Measurements from ENCODE around the gene DOK7. TPM values are rescaled to one million over a fixed set of nuclear protein-coding genes. Genes with fewer than 3 reads are reported as not detected.

The DOK7 gene
- total RNA-seq, 2 experiments from 2014 or later = not detected

DNA sequence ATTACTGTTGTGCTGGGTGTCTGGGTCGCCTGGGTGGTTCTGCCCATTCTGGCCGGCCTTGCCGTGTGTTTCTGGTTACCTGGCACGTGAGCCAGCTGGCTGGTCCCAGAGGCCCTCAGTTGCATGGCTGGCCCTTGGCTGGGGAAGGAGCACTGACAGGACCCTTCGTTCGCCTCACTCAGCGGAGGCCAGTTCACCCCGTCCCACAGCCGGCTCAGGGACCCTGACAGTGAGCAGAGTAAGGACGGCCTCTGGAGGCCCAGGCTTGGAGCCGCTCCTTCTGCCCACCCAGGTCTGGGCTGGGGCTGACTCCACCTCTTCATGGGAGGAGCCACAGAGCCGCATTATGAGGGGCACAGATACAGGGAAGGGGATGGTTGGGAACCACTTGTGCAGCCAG, 41.6 kb upstream of the DOK7 start:
- Mint-ChIP-seq H3K27ac (no peak overlapping the region), H3K27me3 (no peaks in the 10 kb centered on the region), H3K4me1 (no peaks in the 10 kb centered on the region), H3K9me3 (no peaks in the 10 kb centered on the region), H3K4me3 (no peak overlapping the region), H3K36me3 (ENCODE audit: low read depth) (no peaks in the 10 kb centered on the region)
- no peak for DNase-seq
- CTCF ChIA-PET = no interaction called here
- POLR2A ChIA-PET = no interaction called here

DNA sequence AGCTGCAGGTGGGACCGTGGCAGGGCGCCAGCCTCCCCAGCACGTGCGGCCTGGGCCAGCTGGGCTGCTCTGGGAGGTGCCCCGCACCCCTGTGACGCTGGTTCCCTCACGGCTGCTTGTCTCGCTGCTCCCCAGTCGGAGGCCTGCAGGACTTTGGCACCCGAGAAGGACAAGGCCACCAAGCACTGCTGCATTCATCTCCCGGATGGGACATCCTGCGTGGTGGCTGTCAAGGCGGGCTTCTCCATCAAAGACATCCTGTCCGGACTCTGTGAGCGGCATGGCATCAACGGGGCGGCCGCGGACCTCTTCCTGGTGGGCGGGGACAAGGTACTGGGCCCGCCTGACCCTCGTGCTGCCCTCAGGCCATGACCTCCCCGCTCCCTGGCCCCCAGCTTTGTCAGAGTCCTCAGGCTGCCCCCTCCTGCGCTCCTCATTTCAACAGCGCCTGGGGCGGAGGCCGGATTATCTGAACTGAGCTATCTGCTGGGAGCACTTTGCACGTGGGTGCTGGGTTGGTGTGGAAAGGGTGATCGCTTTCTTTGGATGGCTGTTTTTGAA, 40.8 kb upstream of the DOK7 start:
- Mint-ChIP-seq H3K36me3 (ENCODE audit: low read depth) (no peaks in the 10 kb centered on the region), H3K4me1 (no peaks in the 10 kb centered on the region)
- POLR2A ChIA-PET = no interaction called here

DNA sequence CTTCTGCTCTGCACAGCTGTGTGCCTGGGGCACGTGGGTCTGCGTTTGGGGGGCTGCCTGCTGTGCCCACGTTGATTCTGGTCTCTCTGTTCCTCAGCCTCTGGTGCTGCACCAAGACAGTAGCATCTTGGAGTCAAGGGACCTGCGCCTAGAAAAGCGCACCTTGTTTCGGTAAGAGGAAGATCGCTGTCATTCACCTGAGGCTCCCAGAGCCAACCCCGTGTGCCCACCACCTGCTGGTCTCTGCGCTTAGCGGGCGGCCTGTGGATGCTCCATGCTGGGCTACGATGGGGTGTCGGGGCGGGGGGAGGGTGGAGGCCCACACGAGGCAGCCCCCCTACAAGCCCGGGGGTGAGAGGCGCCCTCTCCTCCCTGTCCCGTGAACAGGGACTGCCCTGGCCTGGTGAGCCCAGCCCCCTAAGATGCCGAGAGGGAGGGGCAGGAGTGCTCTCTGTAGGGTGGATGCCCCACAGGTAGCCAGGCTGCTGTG, 40.3 kb upstream of the DOK7 start:
- ChIA-PET POLR2A (no interaction called here), CTCF (no interaction called here)
- no peak overlapping the region for H3K27ac Mint-ChIP-seq
- H3K36me3 Mint-ChIP-seq (ENCODE audit: low read depth) = no peaks in the 10 kb centered on the region
- no peak overlapping the region for H3K4me3 Mint-ChIP-seq
- H3K27me3 Mint-ChIP-seq = no peaks in the 10 kb centered on the region
- H3K4me1 Mint-ChIP-seq = no peaks in the 10 kb centered on the region
- DNase-seq = no peak
- no peaks in the 10 kb centered on the region for H3K9me3 Mint-ChIP-seq

More for the DNA sequence above, 40.8 kb upstream of the DOK7 start:
- no peaks in the 10 kb centered on the region for H3K27me3 Mint-ChIP-seq
- no peak for DNase-seq
- CTCF ChIA-PET = no interaction called here
- no peak overlapping the region for H3K27ac Mint-ChIP-seq
- no peak overlapping the region for H3K4me3 Mint-ChIP-seq
- H3K9me3 Mint-ChIP-seq = no peaks in the 10 kb centered on the region

DNA sequence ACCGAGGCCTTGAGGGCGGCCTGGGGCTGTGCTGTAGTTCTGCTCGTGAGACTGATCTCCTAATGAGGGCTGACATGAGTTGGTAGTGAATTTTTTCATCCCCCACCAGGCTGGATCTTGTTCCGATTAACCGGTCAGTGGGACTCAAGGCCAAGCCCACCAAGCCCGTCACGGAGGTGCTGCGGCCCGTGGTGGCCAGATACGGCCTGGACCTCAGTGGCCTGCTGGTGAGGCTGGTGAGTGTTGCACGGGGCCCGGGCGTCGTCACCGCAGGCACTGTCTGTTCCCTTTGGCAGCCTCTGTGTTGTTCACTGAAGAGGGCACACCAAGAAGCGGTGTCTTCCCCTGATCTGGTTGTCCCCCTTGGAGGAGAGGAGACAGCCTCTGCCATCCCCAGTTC, 39.7 kb upstream of the DOK7 start:
- H3K4me3 Mint-ChIP-seq = no peak overlapping the region
- H3K4me1 Mint-ChIP-seq = no peaks in the 10 kb centered on the region
- POLR2A ChIA-PET = no interaction called here
- no peak for DNase-seq
- no peaks in the 10 kb centered on the region for H3K36me3 Mint-ChIP-seq (ENCODE audit: low read depth)
- CTCF ChIA-PET = no interaction called here
- no peaks in the 10 kb centered on the region for H3K27me3 Mint-ChIP-seq
- H3K9me3 Mint-ChIP-seq = no peaks in the 10 kb centered on the region
- no peak overlapping the region for H3K27ac Mint-ChIP-seq

DNA sequence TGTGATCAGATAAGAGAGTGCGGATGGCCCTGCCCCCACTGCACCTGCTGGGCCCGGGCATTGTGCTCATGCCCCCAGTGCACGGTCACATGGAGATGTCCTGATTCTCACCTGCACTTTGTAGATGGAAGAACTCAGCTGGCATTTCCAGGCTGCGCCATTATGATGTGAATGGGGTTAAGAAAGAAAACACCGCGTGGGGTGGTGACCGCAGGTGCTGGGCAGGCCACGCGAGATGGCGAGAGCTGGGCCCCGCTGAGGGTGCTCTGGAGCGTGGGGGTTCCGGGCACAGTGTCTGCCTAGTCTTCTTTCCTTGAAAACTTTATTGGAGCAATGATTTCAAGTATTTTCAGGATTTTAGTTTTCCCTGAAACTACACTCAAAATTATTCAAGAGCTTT, 39.2 kb upstream of the DOK7 start:
- H3K4me3 Mint-ChIP-seq = no peak overlapping the region
- no peak for DNase-seq
- no peaks in the 10 kb centered on the region for H3K36me3 Mint-ChIP-seq (ENCODE audit: low read depth)
- H3K27ac Mint-ChIP-seq = no peak overlapping the region
- POLR2A ChIA-PET = no interaction called here
- no peaks in the 10 kb centered on the region for H3K9me3 Mint-ChIP-seq
- no peaks in the 10 kb centered on the region for H3K4me1 Mint-ChIP-seq
- CTCF ChIA-PET = no interaction called here
- H3K27me3 Mint-ChIP-seq = no peaks in the 10 kb centered on the region

DNA sequence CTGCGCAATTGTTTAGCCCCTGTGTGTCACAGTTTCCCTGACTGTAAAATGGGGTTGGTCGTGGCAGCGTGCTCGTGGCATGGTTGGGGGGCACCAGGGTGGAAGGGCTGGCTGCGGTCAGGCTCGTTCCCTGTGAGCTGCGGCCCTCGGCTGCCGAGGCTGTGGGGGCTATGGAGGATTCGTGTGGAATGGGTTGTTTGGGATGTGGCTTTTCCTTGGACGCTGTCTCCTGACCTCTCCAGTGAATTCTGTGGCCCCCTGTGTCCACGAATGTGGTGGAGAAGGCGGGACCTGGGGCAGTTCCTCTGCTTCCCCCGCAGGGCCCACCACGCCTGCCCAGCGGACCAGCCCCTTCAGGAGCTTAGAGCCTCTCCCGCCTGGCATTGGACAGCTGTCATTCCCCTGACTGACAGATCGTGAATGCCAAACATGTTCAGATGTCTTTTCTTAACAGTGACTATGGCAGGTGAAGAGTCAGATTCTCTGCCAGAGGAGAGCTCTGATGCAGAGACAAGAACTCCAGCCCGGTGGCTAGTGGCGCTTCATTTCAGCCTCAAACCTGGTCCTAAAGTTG, 38.5 kb upstream of the DOK7 start:
- Mint-ChIP-seq H3K27ac (no peak overlapping the region), H3K4me3 (no peak overlapping the region), H3K4me1 (no peaks in the 10 kb centered on the region), H3K9me3 (no peaks in the 10 kb centered on the region), H3K36me3 (ENCODE audit: low read depth) (no peaks in the 10 kb centered on the region), H3K27me3 (no peaks in the 10 kb centered on the region)
- DNase-seq = no peak
- ChIA-PET POLR2A (no interaction called here), CTCF (no interaction called here)

DNA sequence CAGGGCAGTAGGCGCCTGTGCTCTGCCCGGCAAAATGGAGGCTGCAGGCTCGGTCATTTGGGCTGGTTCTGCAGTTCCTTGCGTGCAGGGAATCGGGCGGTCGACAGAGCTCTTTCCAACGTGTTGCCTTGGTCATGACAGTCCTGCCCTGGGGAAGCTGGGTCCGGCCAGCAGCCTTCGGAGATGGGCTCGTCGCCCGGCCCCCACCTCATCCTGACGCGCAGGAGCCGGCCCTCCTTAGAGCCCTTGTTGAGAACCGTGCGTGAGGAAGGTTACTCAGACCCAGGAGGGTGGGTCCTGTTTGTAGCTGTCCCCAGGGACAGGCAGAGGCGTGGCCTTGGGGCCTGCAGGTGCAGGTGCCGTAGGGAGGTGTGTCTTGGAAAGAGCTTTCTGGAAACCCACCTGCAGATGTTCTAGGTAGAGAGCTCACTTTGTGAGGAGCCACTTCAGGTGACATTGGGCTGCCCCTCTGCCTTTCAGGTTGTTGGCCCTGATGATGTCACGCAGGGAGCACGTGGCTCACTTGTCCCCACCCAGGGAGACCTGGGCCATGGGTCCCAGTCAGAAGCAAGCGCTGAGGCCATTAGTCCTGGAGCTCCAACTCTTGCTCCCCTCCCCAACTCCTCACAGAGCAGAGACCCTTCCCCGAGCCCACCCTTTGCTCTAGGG, 36.5 kb upstream of the DOK7 start:
- H3K27ac Mint-ChIP-seq = no peak overlapping the region
- H3K27me3 Mint-ChIP-seq = no peaks in the 10 kb centered on the region
- H3K36me3 Mint-ChIP-seq (ENCODE audit: low read depth) = no peaks in the 10 kb centered on the region
- no peaks in the 10 kb centered on the region for H3K9me3 Mint-ChIP-seq
- no peaks in the 10 kb centered on the region for H3K4me1 Mint-ChIP-seq
- ChIA-PET POLR2A (no interaction called here), CTCF (no interaction called here)
- no peak for DNase-seq
- H3K4me3 Mint-ChIP-seq = no peak overlapping the region

DNA sequence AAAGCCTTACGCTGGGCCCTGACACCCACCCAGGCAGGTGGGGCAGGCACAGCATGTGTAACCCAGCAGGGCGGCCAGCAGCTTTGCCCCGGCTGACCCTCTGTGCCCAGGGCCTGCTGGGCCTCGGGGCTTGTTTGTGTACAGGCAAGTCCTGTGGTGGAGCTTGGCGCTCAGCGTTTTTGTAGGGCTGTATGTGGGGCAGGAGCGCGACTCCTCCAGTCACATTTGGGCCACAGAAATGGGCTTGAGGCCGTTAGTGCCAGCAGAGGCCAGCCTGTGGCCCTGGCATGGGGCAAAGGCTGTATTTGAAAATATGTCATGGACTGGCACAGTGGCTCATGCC, 36.0 kb upstream of the DOK7 start:
- ChIA-PET POLR2A (no interaction called here), CTCF (no interaction called here)
- no peaks in the 10 kb centered on the region for H3K27me3 Mint-ChIP-seq
- H3K4me3 Mint-ChIP-seq = no peak overlapping the region
- no peak overlapping the region for H3K27ac Mint-ChIP-seq
- no peaks in the 10 kb centered on the region for H3K36me3 Mint-ChIP-seq (ENCODE audit: low read depth)
- H3K9me3 Mint-ChIP-seq = no peaks in the 10 kb centered on the region
- no peak for DNase-seq
- H3K4me1 Mint-ChIP-seq = no peaks in the 10 kb centered on the region

DNA sequence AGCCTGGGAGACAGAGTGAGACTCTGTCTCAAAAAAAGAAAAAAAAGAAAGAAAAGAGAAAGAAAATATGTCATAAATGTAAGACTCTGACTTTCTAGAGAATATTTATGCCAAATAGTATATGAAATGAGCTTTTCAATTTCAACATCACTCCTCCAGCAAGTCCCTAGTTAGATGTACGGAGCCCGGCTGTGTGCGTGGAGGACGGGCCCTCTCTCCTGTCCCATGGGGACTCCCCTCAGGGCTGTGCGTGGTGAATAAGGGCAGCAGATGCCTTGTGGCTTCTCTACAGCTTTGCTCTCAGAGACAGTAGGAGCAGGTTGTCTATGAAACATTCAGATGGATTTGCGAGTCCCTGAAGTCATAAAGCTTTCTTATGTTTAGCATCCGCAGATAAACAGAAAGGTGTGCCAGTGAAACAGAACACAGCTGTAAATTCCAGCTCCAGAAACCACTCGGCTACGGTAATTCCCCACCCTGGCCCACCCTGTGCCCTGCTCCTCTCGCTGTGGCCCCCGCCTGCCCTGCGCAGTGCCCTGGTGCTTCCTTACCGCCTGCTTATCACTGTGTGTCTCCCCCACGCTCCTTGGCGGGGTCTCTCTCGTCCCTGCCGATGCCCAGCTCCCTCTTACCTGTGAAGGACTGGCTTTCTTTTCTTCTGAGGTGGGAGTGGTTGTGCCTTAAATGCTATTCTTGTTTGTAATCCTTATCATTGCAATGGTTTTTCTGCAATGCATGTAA, 35.2 kb upstream of the DOK7 start:
- Mint-ChIP-seq H3K4me3 (no peak overlapping the region), H3K4me1 (no peaks in the 10 kb centered on the region), H3K27ac (no peak overlapping the region), H3K27me3 (no peaks in the 10 kb centered on the region), H3K36me3 (ENCODE audit: low read depth) (no peaks in the 10 kb centered on the region), H3K9me3 (no peaks in the 10 kb centered on the region)
- CTCF ChIA-PET = no interaction called here
- DNase-seq = no peak
- POLR2A ChIA-PET = no interaction called here

DNA sequence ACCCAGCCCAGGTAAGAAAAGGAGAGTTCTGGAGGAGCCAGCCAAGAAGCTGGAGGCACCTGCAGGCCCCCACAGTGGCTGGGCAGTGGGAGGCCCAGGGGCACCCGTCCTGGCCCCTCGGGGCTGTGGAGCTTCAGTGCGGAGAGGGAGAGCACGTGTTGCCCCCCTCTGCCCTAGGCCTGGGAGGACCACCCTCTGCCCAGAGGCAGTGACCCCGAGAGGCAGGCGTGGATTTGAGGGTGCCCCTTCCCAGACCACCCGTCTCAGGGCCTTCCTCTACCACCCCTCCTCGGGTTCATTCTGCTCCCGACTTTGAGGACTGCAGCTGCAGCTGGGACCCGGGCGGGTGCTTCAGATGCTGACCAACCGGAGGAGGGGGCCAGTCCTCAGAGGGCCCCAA, 33.5 kb upstream of the DOK7 start:
- Mint-ChIP-seq H3K27ac (no peak overlapping the region), H3K36me3 (ENCODE audit: low read depth) (no peaks in the 10 kb centered on the region), H3K4me3 (no peak overlapping the region), H3K4me1 (no peaks in the 10 kb centered on the region), H3K9me3 (no peaks in the 10 kb centered on the region), H3K27me3 (no peaks in the 10 kb centered on the region)
- DNase-seq = no peak
- ChIA-PET POLR2A (no interaction called here), CTCF (no interaction called here)

DNA sequence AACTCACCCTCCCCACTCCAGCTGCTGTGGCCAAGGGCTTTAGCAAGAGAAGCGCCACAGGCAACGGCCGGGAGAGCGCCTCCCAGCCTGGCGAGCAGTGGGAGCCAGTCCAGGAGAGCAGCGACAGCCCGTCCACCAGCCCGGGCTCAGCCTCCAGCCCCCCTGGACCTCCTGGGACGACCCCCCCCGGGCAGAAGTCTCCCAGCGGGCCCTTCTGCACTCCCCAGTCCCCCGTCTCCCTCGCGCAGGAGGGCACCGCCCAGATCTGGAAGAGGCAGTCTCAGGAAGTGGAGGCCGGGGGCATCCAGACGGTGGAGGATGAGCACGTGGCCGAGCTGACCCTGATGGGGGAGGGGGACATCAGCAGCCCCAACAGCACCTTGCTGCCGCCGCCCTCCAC, 32.6 kb upstream of the DOK7 start:
- Mint-ChIP-seq H3K36me3 (ENCODE audit: low read depth) (no peaks in the 10 kb centered on the region), H3K27me3 (no peaks in the 10 kb centered on the region), H3K4me3 (no peak overlapping the region), H3K27ac (no peak overlapping the region), H3K4me1 (no peaks in the 10 kb centered on the region), H3K9me3 (no peaks in the 10 kb centered on the region)
- CTCF ChIA-PET = no interaction called here
- POLR2A ChIA-PET = no interaction called here
- DNase-seq = no peak

DNA sequence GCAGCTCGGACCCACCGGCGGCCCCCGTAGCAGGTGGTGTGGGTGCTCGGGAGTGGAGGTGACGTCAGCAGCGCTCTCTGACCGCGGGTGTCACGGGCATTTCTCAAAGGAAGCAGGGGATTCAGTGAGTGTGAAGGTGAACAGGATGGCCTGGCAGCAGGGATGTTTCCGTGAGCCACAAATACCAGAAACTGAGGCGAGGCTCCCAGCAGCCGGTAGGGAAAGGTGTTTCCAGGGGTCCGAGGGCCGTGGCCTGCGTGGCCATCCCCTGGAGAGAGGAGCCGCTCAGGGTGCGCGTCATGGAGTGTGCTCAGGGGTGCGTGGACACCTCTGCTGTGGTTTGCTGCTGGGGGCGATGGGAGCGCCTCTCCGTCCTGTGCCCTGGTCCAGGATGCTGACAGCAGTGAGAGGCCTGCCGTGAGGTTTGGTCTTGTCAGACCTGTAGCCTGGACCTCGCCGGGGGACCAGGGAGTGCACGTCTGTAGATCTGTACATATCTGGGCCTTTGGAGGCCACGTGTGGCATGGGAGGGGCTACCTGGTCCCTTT, 31.6 kb upstream of the DOK7 start:
- Mint-ChIP-seq H3K27ac (no peak overlapping the region), H3K4me1 (no peaks in the 10 kb centered on the region), H3K27me3 (no peaks in the 10 kb centered on the region), H3K36me3 (ENCODE audit: low read depth) (no peaks in the 10 kb centered on the region), H3K4me3 (no peak overlapping the region), H3K9me3 (no peaks in the 10 kb centered on the region)
- ChIA-PET CTCF (interaction anchor here (0.7 kb wide), 1 partner anchor 436 kb away, joined by 3 read pairs; no protein-coding TSS in a partner anchor), POLR2A (no interaction called here)
- DNase-seq = no peak

DNA sequence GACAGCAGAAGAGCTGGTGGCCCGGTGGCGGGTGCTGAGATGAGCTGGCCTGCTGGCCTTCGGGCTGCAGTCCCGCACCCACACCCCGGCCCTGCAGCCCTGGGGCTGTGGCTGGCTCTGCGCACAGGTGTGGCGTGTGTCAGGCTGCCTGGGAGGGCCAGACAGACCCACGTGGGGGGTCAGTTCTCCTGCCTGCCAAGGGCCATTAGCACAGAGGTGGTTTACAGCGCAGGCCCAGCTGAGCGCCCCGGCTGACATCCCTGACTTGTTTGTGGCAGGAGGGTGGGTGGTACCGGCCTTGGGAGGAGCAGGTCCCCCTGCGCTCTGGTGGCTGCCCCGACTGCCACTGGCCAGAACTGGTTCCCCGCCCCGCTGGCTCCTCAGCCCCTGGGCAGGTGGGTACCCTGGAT, 30.7 kb upstream of the DOK7 start:
- H3K36me3 Mint-ChIP-seq (ENCODE audit: low read depth) = no peaks in the 10 kb centered on the region
- H3K4me1 Mint-ChIP-seq = no peaks in the 10 kb centered on the region
- DNase-seq = no peak
- CTCF ChIA-PET = no interaction called here
- POLR2A ChIA-PET = no interaction called here
- H3K4me3 Mint-ChIP-seq = no peak overlapping the region
- no peaks in the 10 kb centered on the region for H3K27me3 Mint-ChIP-seq
- H3K27ac Mint-ChIP-seq = no peak overlapping the region
- H3K9me3 Mint-ChIP-seq = no peaks in the 10 kb centered on the region

Measured in activated CD4-positive, alpha-beta T cell treated with anti-CD3 and anti-CD28 coated beads, Interleukin-2, amount 10 ng/mL, durations not matched to agents 7 days and 5 days (primary cell).